SK-N-SH treated with all-trans-retinoic acid at 6 μM for 48 hours (cell line): ENCODE results near the gene MACROD1.

Experiments
- ARNTL ChIP-seq: fragments of 450-650 bp; formaldehyde crosslinking; IDR thresholded peaks from 2 replicates; pipeline ENCODE4 v1.5.0; 2020; ENCODE audit warnings: low read depth, mild to moderate bottlenecking, moderate library complexity, borderline replicate concordance
- BACH2 ChIP-seq: fragments of 250-450 bp; sonication (Bioruptor Pico); IDR thresholded peaks from 2 replicates; pipeline ENCODE4 v1.9.0; 2021; ENCODE audit warnings: mild to moderate bottlenecking, borderline replicate concordance
- GLIS3 ChIP-seq: fragments of 250-450 bp; sonication (Bioruptor Pico); IDR thresholded peaks from 2 replicates; pipeline ENCODE4 v1.5.0; 2020; ENCODE audit warnings: mild to moderate bottlenecking, moderate library complexity
- ISL1 ChIP-seq: fragments of 250-450 bp; sonication (Bioruptor Pico); IDR thresholded peaks from 2 replicates; pipeline ENCODE4 v2.1.2; 2022; ENCODE audit warnings: mild to moderate bottlenecking, moderate library complexity
- PATZ1 ChIP-seq: fragments of 250-450 bp; sonication (Bioruptor Pico); IDR thresholded peaks from 2 replicates; pipeline ENCODE4 v1.8.0; 2020; ENCODE audit warnings: mild to moderate bottlenecking, moderate library complexity, borderline replicate concordance
- PPARA ChIP-seq: fragments of 250-450 bp; sonication (Bioruptor Pico); IDR thresholded peaks from 2 replicates; pipeline ENCODE4 v1.5.0; 2020; ENCODE audit warnings: mild to moderate bottlenecking, borderline replicate concordance
- SNAI2 ChIP-seq: fragments of 250-450 bp; sonication (Bioruptor Pico); IDR thresholded peaks from 2 replicates; pipeline ENCODE4 v1.5.0; 2020; ENCODE audit warnings: mild to moderate bottlenecking, moderate library complexity
- TCF4 ChIP-seq: fragments of 250-450 bp; sonication (Bioruptor Pico); IDR thresholded peaks from 2 replicates; pipeline ENCODE4 v1.8.0; 2021; ENCODE audit warnings: mild to moderate bottlenecking, moderate library complexity, borderline replicate concordance
- ZFP3 ChIP-seq: fragments of 250-450 bp; sonication (Bioruptor Pico); IDR thresholded peaks from 2 replicates; pipeline ENCODE4 v1.5.0; 2020; ENCODE audit warnings: mild to moderate bottlenecking, moderate library complexity
- ZFP30 ChIP-seq: fragments of 450-650 bp; formaldehyde crosslinking; IDR thresholded peaks from 2 replicates; pipeline ENCODE4 v1.5.0; 2022; ENCODE audit warnings: mild to moderate bottlenecking, moderate library complexity
- ZNF565 ChIP-seq: fragments of 450-650 bp; formaldehyde crosslinking; conservative IDR thresholded peaks from 2 replicates; pipeline ENCODE4 v1.5.0; 2020; ENCODE audit warnings: low read depth, mild to moderate bottlenecking, moderate library complexity
- ZNF8 ChIP-seq: fragments of 450-650 bp; formaldehyde crosslinking; IDR thresholded peaks from 2 replicates; pipeline ENCODE4 v1.5.0; 2020; ENCODE audit warnings: mild to moderate bottlenecking, moderate library complexity

- TF ChIP-seq ARNTL (no peak), GLIS3 (CRISPR knock-in tag) (no peak), ZFP3 (CRISPR knock-in tag) (no peak), PATZ1 (CRISPR knock-in tag) (no peak), ISL1 (CRISPR knock-in tag) (no peak), BACH2 (CRISPR knock-in tag) (no peak), SNAI2 (CRISPR knock-in tag) (no peak), ZNF8 (CRISPR knock-in tag) (no peak), TCF4 (CRISPR knock-in tag) (no peak), ZFP30 (no peak), PPARA (CRISPR knock-in tag) (no peak), ZNF565 (CRISPR knock-in tag) (no peak)
Measured at GRCh38 chr11:64163951-64164350, 2.0 kb downstream of the MACROD1 start.
